Suprapubic skin (tissue), 4 donors: ENCODE measurements around the gene EIF4G2. TPM values are rescaled to one million over a fixed set of nuclear protein-coding genes. Genes with fewer than 3 reads are reported as not detected.

Experiments
- DNase-seq, 2 donors: peaks; one replicate each; pipeline ENCODE4 v3.0.0-alpha.2; 2019; ENCODE audit warnings: low spot score in 2 of 2
- H3K27ac ChIP-seq: fragments of 200-600 bp; sonication (generic); one replicate; pipeline ENCODE4 v1.5.1; 2019
- H3K27me3 ChIP-seq: fragments of 200-600 bp; sonication (generic); one replicate; pipeline ENCODE4 v1.5.1; 2019
- H3K36me3 ChIP-seq: fragments of 200-600 bp; sonication (generic); one replicate; pipeline ENCODE4 v1.5.1; 2019
- H3K4me1 ChIP-seq: fragments of 200-600 bp; sonication (generic); one replicate; pipeline ENCODE4 v1.5.1; 2019
- H3K4me3 ChIP-seq: fragments of 200-600 bp; sonication (generic); one replicate; pipeline ENCODE4 v1.5.1; 2019; ENCODE audit warnings: mild to moderate bottlenecking
- H3K9me3 ChIP-seq: fragments of 200-600 bp; sonication (generic); one replicate; pipeline ENCODE4 v1.5.1; 2019
- CTCF ChIP-seq, 2 donors: fragments of 200-600 bp in 1 of 2; fragments of 450-650 bp in 1 of 2; sonication (generic) in 1 of 2; IDR thresholded peaks; one replicate each; pipeline ENCODE4 v1.5.1; 2016 to 2019; ENCODE audit warnings: antibody characterized with exemption in 2 of 2, mild to moderate bottlenecking in 1 of 2, moderate library complexity in 1 of 2
- EP300 ChIP-seq: sonication (generic); formaldehyde crosslinking; IDR thresholded peaks from one replicate; pipeline ENCODE4 v1.6.1; 2017; ENCODE audit warnings: antibody characterized with exemption
- POLR2A ChIP-seq, 2 donors: fragments of 450-650 bp; IDR thresholded peaks; one replicate each; pipeline ENCODE4 v1.6.1; 2017; ENCODE audit warnings: antibody characterized with exemption in 2 of 2, mild to moderate bottlenecking in 2 of 2, moderate library complexity in 2 of 2
- POLR2AphosphoS5 ChIP-seq, 3 donors: sonication (generic); formaldehyde crosslinking; IDR thresholded peaks; one replicate each; pipeline ENCODE4 v1.6.1; 2017; ENCODE audit warnings: antibody characterized with exemption in 3 of 3
- WGBS: methylation state at CpG from one replicate; pipeline ENCODE4 v1.1.5; 2018; 5-methylcytosine and 5-hydroxymethylcytosine counted together
- total RNA-seq, 4 donors: library from RNA; depleted of rRNA; stranded (reverse); fragments of >200 nt; gene quantifications; one replicate each; pipeline ENCODE4 v1.1.0, GENCODE V29; 2016

The EIF4G2 gene
- total RNA-seq, 4 donors from 2014 or later, result 439 to 593 (median 477) TPM

- Histone ChIP-seq H3K4me1 (peaks cover 21% of the 10 kb centered on the region), H3K4me3 (peak overlapping the region; percentile 94), H3K27ac (peak overlapping the region; percentile 93), H3K9me3 (no peaks in the 10 kb centered on the region), H3K27me3 (no peaks in the 10 kb centered on the region), H3K36me3 (peaks cover 29% of the 10 kb centered on the region)
- WGBS, result 0% methylated on average over 14 of the region's 14 CpGs
- no peak for DNase-seq
- TF ChIP-seq POLR2AphosphoS5 (IDR thresholded peaks at IDR 0.05) (no peak), EP300 (no peak), POLR2A (IDR thresholded peaks at IDR 0.05) (no peak), CTCF (IDR thresholded peaks at IDR 0.05) (no peak)
Measured at GRCh38 chr11:10751581-10751940, 57.2 kb downstream of the EIF4G2 start.

GRCh38 chr11:10750838-10751580 is 57.7 kb downstream of the EIF4G2 start, which contains the start of gene CTR9:
Gene CTR9 (plus strand): TSS chr11:10751246. CDS start chr11:10751413, 167 bp downstream.
- peak within 1 kb of the TSS; percentile 94 for H3K4me3 ChIP-seq
- peaks cover 23% of the 10 kb centered on the region for H3K36me3 ChIP-seq
- no peaks in the 10 kb centered on the region for H3K9me3 ChIP-seq
- peaks cover 21% of the 10 kb centered on the region for H3K4me1 ChIP-seq
- TF ChIP-seq EP300, result no peak
- TF ChIP-seq POLR2A (IDR thresholded peaks at IDR 0.05), result peak; percentile 28 to 91
- peak; percentile 20 to 86 (median 83) for TF ChIP-seq POLR2AphosphoS5 (IDR thresholded peaks at IDR 0.05)
- H3K27me3 ChIP-seq, result no peaks in the 10 kb centered on the region
- 0% methylated on average over 23 of the region's 67 CpGs for WGBS
- peak within 1 kb of the TSS; percentile 93 for H3K27ac ChIP-seq
- peak; percentile 96 to 97 for DNase-seq

GRCh38 chr11:10749476-10749875 is 59.2 kb downstream of the EIF4G2 start:
- H3K4me1 ChIP-seq, result peaks cover 21% of the 10 kb centered on the region
- no peaks in the 10 kb centered on the region for H3K9me3 ChIP-seq
- H3K27ac ChIP-seq, result no peak overlapping the region
- H3K4me3 ChIP-seq, result no peak overlapping the region
- peaks cover 8% of the 10 kb centered on the region for H3K36me3 ChIP-seq
- DNase-seq, result no peak
- TF ChIP-seq POLR2AphosphoS5 (IDR thresholded peaks at IDR 0.05), result no peak
- TF ChIP-seq CTCF (IDR thresholded peaks at IDR 0.05), result no peak
- TF ChIP-seq POLR2A (IDR thresholded peaks at IDR 0.05), result no peak
- no peak for TF ChIP-seq EP300
- no peaks in the 10 kb centered on the region for H3K27me3 ChIP-seq
- WGBS, result 68% methylated on average over 2 of the region's 2 CpGs

- Histone ChIP-seq H3K4me1 (peaks cover 16% of the 10 kb centered on the region), H3K4me3 (no peak overlapping the region), H3K27me3 (no peaks in the 10 kb centered on the region), H3K36me3 (no peaks in the 10 kb centered on the region), H3K9me3 (no peaks in the 10 kb centered on the region), H3K27ac (no peak overlapping the region)
- no peak for DNase-seq
- TF ChIP-seq CTCF (IDR thresholded peaks at IDR 0.05) (no peak), POLR2AphosphoS5 (IDR thresholded peaks at IDR 0.05) (no peak), EP300 (no peak), POLR2A (IDR thresholded peaks at IDR 0.05) (no peak)
Measured at GRCh38 chr11:10747733-10748132, 61.0 kb downstream of the EIF4G2 start.

Other genes with a start within 250 kb of the EIF4G2 start
- gene LYVE1, start 240.3 kb downstream of the EIF4G2 start, total RNA-seq, result 10 to 100 TPM in 2 of 4 donors, 1 to 10 TPM in 2; 3.9 to 17.0 (median 11.1) TPM
- 1 to 10 TPM; 2.9 to 4.6 (median 4.2) TPM for gene IRAG1, start 115.2 kb downstream of the EIF4G2 start, total RNA-seq
- gene CTR9, start 57.7 kb downstream of the EIF4G2 start, total RNA-seq, result 10 to 100 TPM; 28.6 to 34.1 (median 30.5) TPM
- 10 to 100 TPM; 26.6 to 63.2 (median 32.2) TPM for gene ZBED5, start 49.1 kb upstream of the EIF4G2 start, total RNA-seq